GM12878 (cell line): ENCODE measurements around the gene IL26. TPM values are rescaled to one million over a fixed set of nuclear protein-coding genes. Genes with fewer than 3 reads are reported as not detected.

ENCODE experiments used
- ATAC-seq: fragments of 200-7000 bp; cut with Tn5 transposase; 3 replicates; pipeline ENCODE4 v1.9.1; 2020; ENCODE audit warnings: mild to moderate bottlenecking, moderate library complexity
- BruUV-seq: library from RNA; stranded (reverse); fragments of 400-500 nt; replicated peaks from 2 replicates; lab custom pipeline; 2021; lab: Mats Ljungman, UMichigan
- CTCF ChIA-PET: fragments of 300-600 bp; sonication (Branson Sonifier 250); formaldehyde crosslinking; extraction: SDS; loops from one replicate; lab custom pipeline; 2021; ENCODE audit warnings: inconsistent platforms; lab: Yijun Ruan, JAX
- POLR2A ChIA-PET: fragments of 350-600 bp; formaldehyde crosslinking; extraction: SDS; loops from one replicate; lab custom pipeline; 2021; ENCODE audit warnings: inconsistent platforms; lab: Charles Lee
- RAD21 ChIA-PET: fragments of 300-600 bp; sonication (Branson Sonifier 250); formaldehyde crosslinking; loops from one replicate; lab custom pipeline; 2023; ENCODE audit warnings: antibody characterized with exemption; ENCODE audit not compliant: unreplicated experiment; lab: Charles Lee
- SMC1A ChIA-PET: fragments of 300-600 bp; sonication (Branson Sonifier 250); formaldehyde crosslinking; loops from one replicate; lab custom pipeline; 2023; ENCODE audit not compliant: unreplicated experiment, uncharacterized antibody; lab: Charles Lee
- DNase-seq: peaks from one replicate; pipeline ENCODE4 v3.0.0-alpha.2; 2011; ENCODE audit warnings: low read depth, low spot score
- FAIRE-seq: peaks from 3 replicates; lab custom pipeline; 2011; peaks lifted over from hg19 to GRCh38; lab: Jason Lieb, UNC
- H2AFZ ChIP-seq: 2 replicates; pipeline ENCODE4 v1.6.0; 2011; ENCODE audit warnings: low read depth, low read length, control low read depth; ENCODE audit not compliant: control insufficient read depth
- H3K27ac ChIP-seq: 2 replicates; pipeline ENCODE4 v1.5.1; 2011; ENCODE audit warnings: control low read depth; ENCODE audit not compliant: control insufficient read depth, insufficient read depth
- H3K27me3 ChIP-seq, 2 experiments: replicated peaks in 1 of 2; 2 replicates each; pipeline versions ENCODE4 v1.6.0 to v1.6.1; 2011; ENCODE audit warnings: low read length in 1 of 2; ENCODE audit not compliant: control insufficient read depth in 2 of 2, insufficient read depth in 2 of 2
- H3K36me3 ChIP-seq, 2 experiments: 2 replicates each; pipeline ENCODE4 v1.5.1; 2011; ENCODE audit warnings: low read length in 1 of 2; ENCODE audit not compliant: control insufficient read depth in 2 of 2, insufficient read depth in 2 of 2
- H3K4me1 ChIP-seq: 2 replicates; pipeline ENCODE4 v1.6.1; 2011; ENCODE audit warnings: mild to moderate bottlenecking, low read length, moderate library complexity, mixed read lengths; ENCODE audit not compliant: control insufficient read depth, insufficient read depth
- H3K4me2 ChIP-seq: 2 replicates; pipeline ENCODE4 v1.6.0; 2011; ENCODE audit warnings: control low read depth; ENCODE audit not compliant: control insufficient read depth, insufficient read depth
- H3K4me3 ChIP-seq: fragments of 200-600 bp; sonication (generic); 2 replicates; pipeline ENCODE4 v1.5.1; 2016
- H3K79me2 ChIP-seq: 2 replicates; pipeline ENCODE4 v1.6.0; 2011; ENCODE audit warnings: low read length; ENCODE audit not compliant: control insufficient read depth, insufficient read depth
- H3K9ac ChIP-seq: 2 replicates; pipeline ENCODE4 v1.8.0; 2011; ENCODE audit warnings: low read length, control low read depth, mixed read lengths; ENCODE audit not compliant: control insufficient read depth, insufficient read depth
- H3K9me3 ChIP-seq: replicated peaks from 3 replicates; pipeline ENCODE4 v1.5.1; 2011; ENCODE audit warnings: mild to moderate bottlenecking, low read length; ENCODE audit not compliant: control insufficient read depth, insufficient read depth
- H4K20me1 ChIP-seq: 2 replicates; pipeline ENCODE4 v1.6.0; 2011; ENCODE audit not compliant: control insufficient read depth, insufficient read depth
- CBX5 ChIP-seq: sonication (generic); IDR thresholded peaks from 2 replicates; pipeline ENCODE4 v1.6.1; 2016; ENCODE audit warnings: low read depth, moderate library complexity, mild to moderate bottlenecking, inconsistent platforms
- CEBPB ChIP-seq, 2 experiments: fragments of 150-350 bp in 1 of 2; IDR thresholded peaks; 2 replicates each; pipeline ENCODE4 v1.6.1; 2012 to 2014; ENCODE audit warnings: low read depth in 2 of 2, low read length in 2 of 2, borderline replicate concordance in 1 of 2, inconsistent platforms in 1 of 2
- E2F4 ChIP-seq: IDR thresholded peaks from 2 replicates; pipeline ENCODE4 v1.6.1; 2012; ENCODE audit warnings: low read depth, low read length, improper control_type of control experiment
- NR2C1 ChIP-seq: fragments of 450-650 bp; IDR thresholded peaks from 2 replicates; pipeline ENCODE4 v1.6.1; 2017; ENCODE audit warnings: antibody characterized with exemption, mild to moderate bottlenecking, moderate library complexity
- POLR2AphosphoS5 ChIP-seq: IDR thresholded peaks from 2 replicates; pipeline ENCODE4 v1.6.1; 2011; ENCODE audit warnings: mild to moderate bottlenecking, low read length, inconsistent platforms
- RB1 ChIP-seq: fragments of 450-650 bp; formaldehyde crosslinking; IDR thresholded peaks from 2 replicates; pipeline ENCODE4 v1.6.1; 2017; ENCODE audit warnings: mild to moderate bottlenecking, borderline replicate concordance
- REST ChIP-seq: IDR thresholded peaks from 2 replicates; pipeline ENCODE4 v1.6.1; 2012; ENCODE audit warnings: mild to moderate bottlenecking, low read depth, low read length
- TCF3 ChIP-seq: IDR thresholded peaks from 2 replicates; pipeline ENCODE4 v1.6.1; 2012; ENCODE audit warnings: low read depth, mild to moderate bottlenecking, low read length, borderline replicate concordance; ENCODE audit not compliant: insufficient read depth
- WGBS: methylation state at CpG from one replicate; pipeline ENCODE4 v1.1.6; 2016; ENCODE audit warnings: low lambda C conversion rate; ENCODE audit not compliant: insufficient replicate concordance, insufficient coverage; ENCODE audit errors: missing lambda C conversion rate; 5-methylcytosine and 5-hydroxymethylcytosine counted together
- in situ Hi-C: fragments of 300-500 bp; cut with MboI; formaldehyde crosslinking; loops from 9 replicates; pipeline ENCODE4 v1.14.3; 2018; ENCODE audit warnings: mixed read lengths
- intact Hi-C: fragments of 100-400 bp; cut with micrococcal nuclease; formaldehyde crosslinking; loops from one replicate; pipeline ENCODE4 v1.14.2; 2022; ENCODE audit not compliant: unreplicated experiment
- polyA plus RNA-seq, 11 experiments: library from polyadenylated mRNA; depleted of rRNA in 4 of 11; unstranded in 6 of 11; stranded (reverse) in 5 of 11; fragments of >200 nt; fragmentation: Nextera tagmentation in 4 of 11; fragmentation: Illumina TruSeq in 1 of 11; extraction: Ambion mirVana in 4 of 11; extraction: Trizol in 1 of 11; gene quantifications; 1 replicate in 1 of 11; 2 replicates in 10 of 11; pipeline versions ENCODE4 v1.2.1 to v1.2.3, GENCODE V29; 2011 to 2016; ENCODE audit warnings: inconsistent platforms in 2 of 11, missing spikeins in 2 of 11, low read depth in 1 of 11
- total RNA-seq, 4 experiments: library from RNA; depleted of rRNA in 3 of 4; stranded (reverse); fragments of >200 nt in 3 of 4; fragmentation: Illumina TruSeq in 1 of 4; extraction: Trizol in 1 of 4; gene quantifications; 2 replicates each; pipeline versions ENCODE4 v1.2.1 to v1.2.3, GENCODE V29; 2013 to 2021
- TF ChIP-seq, protein P1 (sequence below): fragments of 150-350 bp; IDR thresholded peaks from 2 replicates; pipeline ENCODE4 v1.6.1; 2014; ENCODE audit warnings: mild to moderate bottlenecking, low read depth, low read length
- TF ChIP-seq, protein P2 (sequence below): fragments of 450-650 bp; IDR thresholded peaks from 2 replicates; pipeline ENCODE4 v1.6.1; 2017; ENCODE audit warnings: mild to moderate bottlenecking, moderate library complexity

Gene IL26
- total and polyA plus RNA-seq, 10 of the 15 experiments (the other 5 are each of a cell fraction or from before 2014, with no cell fraction given): not detected

DNA sequence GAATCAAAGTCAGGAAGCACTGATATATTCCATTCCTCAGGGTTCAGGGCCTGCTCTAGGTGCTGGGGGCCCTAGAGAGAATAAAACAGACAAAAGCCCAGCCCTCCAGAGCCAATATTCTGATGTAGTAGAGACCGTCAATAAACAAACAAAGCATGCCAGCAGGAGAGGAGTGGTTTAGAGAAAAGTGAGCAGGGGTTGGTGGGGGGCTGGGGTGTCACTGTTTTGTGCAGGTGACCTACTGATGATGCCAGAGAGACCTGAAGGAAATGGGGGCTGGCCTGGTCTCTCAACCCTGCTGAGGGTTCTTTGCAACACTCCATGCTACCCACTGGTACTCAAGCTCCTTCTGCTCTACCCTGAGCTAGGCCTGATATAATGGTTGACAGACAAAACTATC is 26.5 kb downstream of the IL26 start:
- ChIA-PET SMC1A (interaction anchor here (0.7 to 1.0 kb wide), 2 partner anchors 21 to 97 kb away, joined by 3 read pairs; no protein-coding TSS in a partner anchor), POLR2A (no interaction called here), RAD21 (no interaction called here), CTCF (no interaction called here)
- FAIRE-seq: no peak
- in situ Hi-C loops (no loop called here), intact Hi-C loops (no loop called here)
- no peak overlapping the region for H2AFZ ChIP-seq
- H4K20me1 ChIP-seq: no peaks in the 10 kb centered on the region
- H3K4me1 ChIP-seq: no peaks in the 10 kb centered on the region
- no peaks in the 10 kb centered on the region for H3K36me3 ChIP-seq
- DNase-seq: no peak
- H3K9me3 ChIP-seq: no peaks in the 10 kb centered on the region; the same call in 2 of the 3 replicates
- peaks cover 0 to 1% of the 10 kb centered on the region in 2 experiments; a peak in 1 of 4 replicates for H3K27me3 ChIP-seq
- H3K4me3 ChIP-seq: no peak overlapping the region
- 88% methylated on average over 1 of the region's 1 CpG for WGBS
- H3K79me2 ChIP-seq: no peaks in the 10 kb centered on the region
- no peak for ATAC-seq
- H3K27ac ChIP-seq: no peak overlapping the region
- H3K9ac ChIP-seq: no peak overlapping the region
- no TSS peak for BruUV-seq
- no peak overlapping the region for H3K4me2 ChIP-seq
- TF ChIP-seq, protein P1, sequence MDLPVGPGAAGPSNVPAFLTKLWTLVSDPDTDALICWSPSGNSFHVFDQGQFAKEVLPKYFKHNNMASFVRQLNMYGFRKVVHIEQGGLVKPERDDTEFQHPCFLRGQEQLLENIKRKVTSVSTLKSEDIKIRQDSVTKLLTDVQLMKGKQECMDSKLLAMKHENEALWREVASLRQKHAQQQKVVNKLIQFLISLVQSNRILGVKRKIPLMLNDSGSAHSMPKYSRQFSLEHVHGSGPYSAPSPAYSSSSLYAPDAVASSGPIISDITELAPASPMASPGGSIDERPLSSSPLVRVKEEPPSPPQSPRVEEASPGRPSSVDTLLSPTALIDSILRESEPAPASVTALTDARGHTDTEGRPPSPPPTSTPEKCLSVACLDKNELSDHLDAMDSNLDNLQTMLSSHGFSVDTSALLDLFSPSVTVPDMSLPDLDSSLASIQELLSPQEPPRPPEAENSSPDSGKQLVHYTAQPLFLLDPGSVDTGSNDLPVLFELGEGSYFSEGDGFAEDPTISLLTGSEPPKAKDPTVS: no peak
- TF ChIP-seq NR2C1 (no peak), E2F4 (no peak), CBX5 (no peak), REST (no peak), RB1 (no peak), POLR2AphosphoS5 (no peak), TCF3 (no peak), CEBPB (IDR thresholded peaks at IDR 0.05; ENCODE audit: borderline replicate concordance in 1 of 2, low read depth in 2 of 2, low read length in 2 of 2) (no peak)
- TF ChIP-seq, protein P2, sequence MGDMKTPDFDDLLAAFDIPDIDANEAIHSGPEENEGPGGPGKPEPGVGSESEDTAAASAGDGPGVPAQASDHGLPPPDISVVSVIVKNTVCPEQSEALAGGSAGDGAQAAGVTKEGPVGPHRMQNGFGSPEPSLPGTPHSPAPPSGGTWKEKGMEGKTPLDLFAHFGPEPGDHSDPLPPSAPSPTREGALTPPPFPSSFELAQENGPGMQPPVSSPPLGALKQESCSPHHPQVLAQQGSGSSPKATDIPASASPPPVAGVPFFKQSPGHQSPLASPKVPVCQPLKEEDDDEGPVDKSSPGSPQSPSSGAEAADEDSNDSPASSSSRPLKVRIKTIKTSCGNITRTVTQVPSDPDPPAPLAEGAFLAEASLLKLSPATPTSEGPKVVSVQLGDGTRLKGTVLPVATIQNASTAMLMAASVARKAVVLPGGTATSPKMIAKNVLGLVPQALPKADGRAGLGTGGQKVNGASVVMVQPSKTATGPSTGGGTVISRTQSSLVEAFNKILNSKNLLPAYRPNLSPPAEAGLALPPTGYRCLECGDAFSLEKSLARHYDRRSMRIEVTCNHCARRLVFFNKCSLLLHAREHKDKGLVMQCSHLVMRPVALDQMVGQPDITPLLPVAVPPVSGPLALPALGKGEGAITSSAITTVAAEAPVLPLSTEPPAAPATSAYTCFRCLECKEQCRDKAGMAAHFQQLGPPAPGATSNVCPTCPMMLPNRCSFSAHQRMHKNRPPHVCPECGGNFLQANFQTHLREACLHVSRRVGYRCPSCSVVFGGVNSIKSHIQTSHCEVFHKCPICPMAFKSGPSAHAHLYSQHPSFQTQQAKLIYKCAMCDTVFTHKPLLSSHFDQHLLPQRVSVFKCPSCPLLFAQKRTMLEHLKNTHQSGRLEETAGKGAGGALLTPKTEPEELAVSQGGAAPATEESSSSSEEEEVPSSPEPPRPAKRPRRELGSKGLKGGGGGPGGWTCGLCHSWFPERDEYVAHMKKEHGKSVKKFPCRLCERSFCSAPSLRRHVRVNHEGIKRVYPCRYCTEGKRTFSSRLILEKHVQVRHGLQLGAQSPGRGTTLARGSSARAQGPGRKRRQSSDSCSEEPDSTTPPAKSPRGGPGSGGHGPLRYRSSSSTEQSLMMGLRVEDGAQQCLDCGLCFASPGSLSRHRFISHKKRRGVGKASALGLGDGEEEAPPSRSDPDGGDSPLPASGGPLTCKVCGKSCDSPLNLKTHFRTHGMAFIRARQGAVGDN: no peak
